Ectodermal cell (in vitro differentiated cells): ENCODE data around the gene KAZN.

Source experiments
- H3K27ac ChIP-seq: 2 replicates; pipeline ENCODE4 v1.7.0; 2013; ENCODE audit warnings: mild to moderate bottlenecking, low read depth, low read length; ENCODE audit not compliant: insufficient read depth, poor library complexity, severe bottlenecking
- H3K27me3 ChIP-seq: 2 replicates; pipeline ENCODE4 v1.7.0; 2013; ENCODE audit warnings: mild to moderate bottlenecking, low read length; ENCODE audit not compliant: insufficient read depth, control insufficient read depth, poor library complexity, severe bottlenecking
- H3K36me3 ChIP-seq: one replicate; pipeline ENCODE4 v1.7.0; 2013; ENCODE audit warnings: low read length; ENCODE audit not compliant: control insufficient read depth, insufficient read depth
- H3K4me1 ChIP-seq: one replicate; pipeline ENCODE4 v1.7.0; 2013; ENCODE audit warnings: low read length; ENCODE audit not compliant: control insufficient read depth, insufficient read depth
- H3K4me3 ChIP-seq: 2 replicates; pipeline ENCODE4 v1.7.0; 2013; ENCODE audit warnings: low read depth, low read length, control low read depth; ENCODE audit not compliant: insufficient read depth
- H3K9me3 ChIP-seq: 2 replicates; pipeline ENCODE4 v1.7.0; 2013; ENCODE audit warnings: mild to moderate bottlenecking, low read length, moderate library complexity; ENCODE audit not compliant: control insufficient read depth
- WGBS, 2 experiments: methylation state at CpG; one replicate each; pipeline ENCODE4 v1.1.7; 2013; ENCODE audit warnings: missing lambda C conversion rate in 2 of 2; 5-methylcytosine and 5-hydroxymethylcytosine counted together

The KAZN gene

DNA sequence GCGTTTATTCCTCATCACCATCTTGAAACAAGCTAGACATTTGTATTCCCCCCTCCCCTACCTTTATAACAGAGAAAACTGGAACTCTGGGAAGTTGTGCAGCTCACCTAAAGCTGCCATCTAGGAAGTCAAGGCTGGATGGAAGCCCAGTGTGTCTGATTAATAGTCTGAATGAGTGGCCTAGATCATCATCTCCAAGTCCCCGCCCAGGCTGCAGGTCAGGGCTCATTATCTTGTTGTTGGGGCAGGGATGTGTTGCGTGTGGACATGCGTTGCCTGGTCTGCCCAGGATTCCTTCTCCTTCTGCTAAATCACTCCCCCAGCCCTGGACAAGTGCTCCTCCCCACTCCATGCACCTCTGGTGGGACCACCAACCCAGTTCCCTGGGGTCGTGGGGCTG lies 14.7 kb upstream of the KAZN start:
- WGBS, 2 experiments, result 90 to 92% methylated on average over 5 of the region's 5 CpGs
- H3K27me3 ChIP-seq, result no peaks in the 10 kb centered on the region
- no peaks in the 10 kb centered on the region for H3K36me3 ChIP-seq
- no peaks in the 10 kb centered on the region for H3K4me1 ChIP-seq
- no peaks in the 10 kb centered on the region for H3K9me3 ChIP-seq
- no peak overlapping the region for H3K27ac ChIP-seq
- H3K4me3 ChIP-seq, result no peak overlapping the region

DNA sequence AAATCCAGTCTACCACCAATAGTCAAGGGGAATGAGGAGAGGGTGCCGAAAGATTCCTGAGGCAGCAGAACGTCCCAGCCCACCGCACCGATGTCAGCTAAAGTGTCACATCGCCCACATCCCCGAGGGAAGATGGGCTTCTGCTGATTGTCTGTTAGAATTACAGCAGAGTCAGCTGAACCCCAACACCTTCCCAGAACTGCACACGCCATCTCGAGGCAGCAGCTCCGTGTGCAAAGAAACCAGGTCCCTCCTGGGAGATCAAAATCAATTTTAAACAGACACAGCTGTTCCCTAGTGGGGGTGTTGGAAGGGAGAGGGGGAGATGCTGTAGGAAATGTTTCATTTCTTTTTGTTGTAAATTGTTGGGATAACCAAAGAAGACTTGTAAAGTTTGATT lies 12.8 kb upstream of the KAZN start:
- no peaks in the 10 kb centered on the region for H3K36me3 ChIP-seq
- H3K4me1 ChIP-seq, result no peaks in the 10 kb centered on the region
- no peak overlapping the region for H3K27ac ChIP-seq
- no peak overlapping the region for H3K4me3 ChIP-seq
- no peaks in the 10 kb centered on the region for H3K27me3 ChIP-seq
- no peaks in the 10 kb centered on the region for H3K9me3 ChIP-seq
- 89 to 94% methylated on average over 9 of the region's 9 CpGs for WGBS, 2 experiments

DNA sequence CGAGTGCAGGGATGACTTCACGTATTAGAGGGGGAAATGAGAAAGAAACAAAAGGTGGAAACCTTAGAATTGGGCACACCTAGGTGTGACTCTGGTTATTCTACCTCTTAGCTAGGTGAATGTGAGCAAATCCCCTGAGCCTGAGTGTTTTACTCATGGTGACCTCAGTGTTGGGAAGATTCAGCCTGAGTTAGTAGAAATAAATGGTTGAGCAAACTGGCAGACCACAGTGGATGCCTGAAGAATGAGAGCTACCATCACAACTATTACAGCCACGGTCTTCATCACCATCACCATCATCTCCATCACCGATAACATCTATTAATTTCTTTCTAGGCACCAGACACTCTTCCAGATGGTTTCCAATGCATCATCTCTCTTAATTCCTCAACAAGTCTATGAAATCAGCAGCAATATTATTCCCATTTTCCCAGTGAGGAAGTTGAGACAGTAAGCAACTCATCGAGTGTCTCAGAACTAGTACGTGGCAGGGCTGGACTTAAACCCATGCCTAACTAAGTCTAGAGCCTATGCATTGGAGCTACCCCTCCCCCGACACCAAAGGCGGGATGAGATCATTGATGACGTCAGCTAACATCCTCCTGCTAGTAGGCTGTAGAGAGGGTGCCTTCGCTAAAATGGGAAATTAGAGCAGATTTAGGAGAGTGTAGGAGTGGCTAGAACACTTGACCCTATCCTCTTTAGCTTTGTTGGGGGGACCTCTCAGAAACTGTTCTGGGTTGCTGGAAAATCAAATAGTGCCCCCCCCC lies 7.9 kb upstream of the KAZN start:
- no peaks in the 10 kb centered on the region for H3K9me3 ChIP-seq
- WGBS, 2 experiments, result 86 to 90% methylated on average over 10 of the region's 10 CpGs

DNA sequence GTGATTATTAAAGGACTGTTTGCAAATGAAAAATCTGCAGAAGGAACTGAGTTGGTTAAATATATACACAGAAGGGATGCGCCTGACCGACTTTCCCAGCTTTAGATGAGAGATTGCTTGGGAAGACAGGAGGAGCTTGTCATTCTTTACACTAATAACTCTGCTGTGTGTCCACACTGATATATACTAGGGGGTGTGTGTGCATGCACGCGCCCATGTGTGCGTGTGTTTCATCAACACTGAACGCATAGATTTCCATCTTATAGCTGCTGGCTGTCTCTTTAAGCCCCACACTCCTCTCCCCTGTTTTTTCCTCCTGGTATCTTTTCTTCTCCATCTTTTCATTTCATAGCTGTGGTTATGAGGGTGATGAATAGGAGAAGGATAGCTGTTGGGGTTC lies 6.9 kb upstream of the KAZN start:
- Histone ChIP-seq H3K27ac (no peak overlapping the region), H3K4me3 (no peak overlapping the region), H3K27me3 (no peaks in the 10 kb centered on the region), H3K4me1 (peaks cover 13% of the 10 kb centered on the region), H3K9me3 (no peaks in the 10 kb centered on the region), H3K36me3 (no peaks in the 10 kb centered on the region)
- 89 to 96% methylated on average over 6 of the region's 6 CpGs for WGBS, 2 experiments

More for the DNA sequence above, 7.9 kb upstream of the KAZN start:
- Histone ChIP-seq H3K4me3 (no peak overlapping the region), H3K27ac (no peak overlapping the region), H3K4me1 (peaks cover 13% of the 10 kb centered on the region), H3K27me3 (no peaks in the 10 kb centered on the region), H3K36me3 (no peaks in the 10 kb centered on the region)

DNA sequence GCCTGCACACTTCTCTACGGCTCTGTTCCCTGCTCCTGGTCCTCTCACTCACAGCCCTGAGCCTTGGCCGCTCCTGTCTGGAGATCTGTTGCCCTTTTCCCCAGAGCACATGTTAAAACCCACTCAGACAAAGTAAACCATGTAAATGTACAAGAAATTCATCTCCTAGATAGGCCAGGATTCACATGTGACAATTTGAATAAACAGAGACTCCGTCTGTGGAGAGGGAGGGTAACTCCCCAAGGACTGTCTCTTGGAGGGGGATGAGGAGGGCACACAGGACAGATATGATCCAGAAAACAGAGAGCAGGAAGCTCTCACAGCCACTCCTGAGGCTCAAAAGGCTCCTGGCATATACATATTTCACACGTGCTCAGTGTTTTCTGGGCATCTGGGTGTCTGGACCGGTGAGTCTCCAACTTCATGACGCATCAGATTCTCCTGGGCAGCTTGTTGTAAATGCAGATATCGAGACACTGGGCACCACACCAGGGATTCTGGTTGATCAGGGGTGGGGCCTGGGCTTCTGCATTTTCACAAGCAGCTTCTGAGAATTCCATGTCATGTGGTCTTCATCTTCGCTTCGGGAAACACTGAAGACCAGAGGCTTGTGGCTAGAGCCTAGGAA lies 6.4 kb upstream of the KAZN start:
- Histone ChIP-seq H3K27me3 (no peaks in the 10 kb centered on the region), H3K36me3 (no peaks in the 10 kb centered on the region), H3K4me1 (peaks cover 13% of the 10 kb centered on the region), H3K27ac (no peak overlapping the region), H3K4me3 (no peak overlapping the region), H3K9me3 (no peaks in the 10 kb centered on the region)
- WGBS, 2 experiments, result 91 to 95% methylated on average over 9 of the region's 9 CpGs

DNA sequence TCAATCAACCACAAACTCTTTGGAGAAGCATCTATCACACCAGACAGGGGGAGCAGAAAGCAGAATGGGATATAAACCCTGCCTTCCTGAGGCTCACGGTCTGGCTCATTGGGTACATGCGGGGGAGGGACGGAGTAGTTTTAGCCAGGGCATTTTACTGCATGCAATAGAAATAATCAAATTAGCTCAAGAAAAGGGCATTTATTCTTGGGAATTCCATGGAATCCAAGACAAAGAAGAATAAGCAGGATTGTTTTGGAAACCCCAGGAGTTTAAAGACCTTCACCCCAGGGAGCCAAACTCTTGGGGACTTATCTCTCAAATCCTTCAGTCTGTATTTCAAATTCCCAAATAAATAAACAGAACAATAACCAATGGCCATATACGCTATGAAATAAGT lies 5.2 kb upstream of the KAZN start:
- no peaks in the 10 kb centered on the region for H3K27me3 ChIP-seq
- H3K27ac ChIP-seq, result no peak overlapping the region
- H3K36me3 ChIP-seq, result no peaks in the 10 kb centered on the region
- peaks cover 19% of the 10 kb centered on the region for H3K4me1 ChIP-seq
- H3K9me3 ChIP-seq, result no peaks in the 10 kb centered on the region
- 20% methylated on average over 4 of the region's 4 CpGs for WGBS, 2 experiments
- no peak overlapping the region for H3K4me3 ChIP-seq

DNA sequence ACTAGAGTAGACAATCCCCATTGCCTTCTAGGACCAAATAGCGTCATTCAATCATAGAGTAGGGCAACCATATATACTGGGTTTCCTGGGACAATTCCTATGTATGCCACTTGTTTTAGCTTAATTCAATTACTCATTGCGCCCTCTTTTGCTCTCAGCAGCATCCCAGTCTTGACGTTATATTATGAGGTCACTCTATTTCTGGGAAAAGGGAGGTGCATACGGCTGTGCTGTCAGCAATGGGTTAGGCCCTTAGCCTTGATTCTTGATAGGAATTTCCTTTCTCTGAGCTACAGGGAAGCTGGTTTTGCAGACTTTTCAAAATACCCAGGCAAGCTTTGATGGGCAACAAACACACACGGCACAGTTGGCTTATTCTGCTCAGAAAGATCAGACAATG lies 4.4 kb upstream of the KAZN start:
- 85% methylated on average over 5 of the region's 5 CpGs for WGBS, 2 experiments
- Histone ChIP-seq H3K4me3 (no peak overlapping the region), H3K9me3 (no peaks in the 10 kb centered on the region), H3K4me1 (peaks cover 19% of the 10 kb centered on the region), H3K27ac (no peak overlapping the region), H3K36me3 (no peaks in the 10 kb centered on the region), H3K27me3 (no peaks in the 10 kb centered on the region)

DNA sequence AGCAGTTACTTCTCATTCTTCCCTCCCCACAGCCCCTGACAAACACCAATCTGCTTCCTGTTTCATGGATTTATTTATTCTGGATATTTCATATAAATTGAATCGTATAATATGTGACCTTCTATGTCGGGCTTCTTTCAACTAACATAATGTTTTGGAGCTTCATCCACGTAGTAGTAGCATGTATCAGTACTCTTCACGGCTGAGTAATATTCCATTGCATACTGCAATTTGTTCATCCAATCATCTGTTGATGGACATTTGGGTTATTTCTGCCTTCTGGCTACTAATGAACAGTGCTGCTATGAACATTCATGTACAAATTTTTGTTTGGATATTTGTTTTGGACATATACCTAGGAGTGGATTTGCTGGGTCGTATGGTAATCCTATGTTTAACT lies 1.9 kb upstream of the KAZN start:
- Histone ChIP-seq H3K9me3 (no peaks in the 10 kb centered on the region), H3K36me3 (no peaks in the 10 kb centered on the region), H3K27ac (no peak overlapping the region), H3K27me3 (no peaks in the 10 kb centered on the region), H3K4me3 (no peak overlapping the region), H3K4me1 (peaks cover 32% of the 10 kb centered on the region)
- WGBS, 2 experiments, result 86 to 91% methylated on average over 5 of the region's 5 CpGs

DNA sequence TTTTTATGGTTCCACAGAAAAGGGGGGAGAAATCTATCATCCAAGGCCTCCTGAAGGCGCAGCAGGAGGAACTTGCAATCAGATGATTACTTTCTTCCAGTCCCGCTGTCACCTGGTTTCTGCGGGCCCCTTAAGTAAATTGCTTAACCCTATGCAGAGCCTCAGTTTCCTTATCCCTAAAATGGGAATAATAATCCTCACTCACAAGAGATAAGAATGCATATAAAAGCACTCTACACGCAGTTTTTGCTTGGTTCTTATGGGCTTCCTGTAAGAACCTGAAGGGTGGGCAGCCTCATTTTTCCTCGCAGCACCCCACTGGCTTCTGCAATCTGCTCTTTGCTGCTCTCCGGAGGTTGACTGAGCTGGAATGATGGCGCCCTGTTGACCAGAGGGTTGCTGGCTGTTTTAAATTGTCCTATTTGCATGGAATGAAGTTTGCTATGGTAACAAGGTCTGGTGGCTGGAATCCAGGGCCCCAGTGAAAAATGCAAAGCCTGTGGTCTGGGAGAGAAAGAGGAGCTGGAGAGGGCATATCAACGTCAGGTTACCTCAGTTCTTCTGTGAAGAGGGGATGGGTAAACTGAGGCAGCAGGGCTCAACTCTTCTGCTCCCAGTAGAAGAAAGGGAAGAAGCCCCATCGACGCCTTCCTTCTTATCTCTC lies 1.0 kb upstream of the KAZN start:
- Histone ChIP-seq H3K36me3 (no peaks in the 10 kb centered on the region), H3K27me3 (no peaks in the 10 kb centered on the region), H3K4me1 (peaks cover 36% of the 10 kb centered on the region), H3K27ac (peak overlapping the region; percentile 94), H3K4me3 (peak overlapping the region; percentile 74), H3K9me3 (no peaks in the 10 kb centered on the region)
- 40 to 51% methylated on average over 8 to 10 of the region's 10 CpGs for WGBS, 2 experiments

DNA sequence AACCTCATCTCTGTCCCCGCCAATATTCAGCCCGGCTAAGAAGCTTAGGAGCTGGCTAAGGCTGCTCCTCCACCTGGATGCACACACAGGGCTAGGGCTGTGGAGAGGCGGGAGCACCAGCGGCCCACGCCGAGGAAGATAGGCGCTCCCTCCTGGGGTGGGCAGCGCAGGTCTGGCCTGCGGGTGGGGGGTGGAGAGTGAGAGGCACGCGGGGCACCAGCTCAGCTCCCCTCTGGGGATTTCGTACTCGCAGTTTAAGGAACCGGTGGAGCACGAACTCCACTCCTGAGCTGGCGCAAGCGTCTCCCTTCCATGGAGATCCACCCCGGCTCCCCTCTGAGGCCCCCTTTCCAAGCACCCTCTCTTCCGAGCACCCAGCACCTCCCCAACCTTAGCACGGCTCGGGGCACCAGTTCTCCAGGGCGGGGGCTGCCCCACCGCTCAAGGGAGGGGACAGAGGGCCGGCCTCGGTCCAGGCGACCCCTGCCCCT lies 433 bp upstream of the KAZN start:
- Histone ChIP-seq H3K4me3 (peak overlapping the region; percentile 74), H3K27ac (peak overlapping the region; percentile 94), H3K9me3 (no peaks in the 10 kb centered on the region), H3K27me3 (no peaks in the 10 kb centered on the region), H3K4me1 (peaks cover 36% of the 10 kb centered on the region), H3K36me3 (no peaks in the 10 kb centered on the region)
- WGBS, 2 experiments, result 1% methylated on average over 26 of the region's 26 CpGs
